Mesenchymal stem cell (in vitro differentiated cells and primary cell): ENCODE measurements around the gene RXFP1.
"Not testable (repeated sequence)": the region's sequence is repeated elsewhere in the genome, so short reads cannot be mapped to it uniquely, and the experiment has no call there.

Experiments used
- DNase-seq: peaks from one replicate; pipeline ENCODE4 v3.0.0-alpha.2; 2013
- H2AFZ ChIP-seq: one replicate; pipeline ENCODE4 v1.6.1; 2013; ENCODE audit warnings: low read depth, mild to moderate bottlenecking, control low read depth, inconsistent platforms, low read length, moderate library complexity
- H2AK5ac ChIP-seq: 2 replicates; pipeline ENCODE4 v1.6.1; 2013; ENCODE audit warnings: low read length, moderate library complexity, mild to moderate bottlenecking, inconsistent platforms; ENCODE audit not compliant: severe bottlenecking
- H2BK120ac ChIP-seq: one replicate; pipeline ENCODE4 v1.6.1; 2013; ENCODE audit warnings: low read depth, mild to moderate bottlenecking, inconsistent platforms, low read length, moderate library complexity
- H2BK12ac ChIP-seq, 2 experiments: one replicate each; pipeline ENCODE4 v1.6.1; 2013; ENCODE audit warnings: inconsistent platforms in 2 of 2, low read length in 2 of 2, mild to moderate bottlenecking in 2 of 2, moderate library complexity in 2 of 2, control low read depth in 1 of 2
- H2BK15ac ChIP-seq: one replicate; pipeline ENCODE4 v1.6.1; 2013; ENCODE audit warnings: mild to moderate bottlenecking, low read depth, inconsistent platforms; ENCODE audit not compliant: poor library complexity, severe bottlenecking
- H2BK5ac ChIP-seq: 2 replicates; pipeline ENCODE4 v1.6.1; 2013; ENCODE audit warnings: low read depth, mild to moderate bottlenecking, low read length, control low read depth, inconsistent platforms; ENCODE audit not compliant: poor library complexity, severe bottlenecking
- H3K14ac ChIP-seq, 2 experiments: one replicate each; pipeline ENCODE4 v1.6.1; 2013; ENCODE audit warnings: inconsistent platforms in 2 of 2, low read length in 2 of 2, control low read depth in 1 of 2, mild to moderate bottlenecking in 1 of 2, moderate library complexity in 1 of 2
- H3K18ac ChIP-seq, 2 experiments: one replicate each; pipeline ENCODE4 v1.6.1; 2013; ENCODE audit warnings: inconsistent platforms in 2 of 2, low read length in 2 of 2, control low read depth in 1 of 2, low read depth in 1 of 2, mild to moderate bottlenecking in 1 of 2
- H3K23ac ChIP-seq, 2 experiments: one replicate each; pipeline ENCODE4 v1.6.1; 2013; ENCODE audit warnings: inconsistent platforms in 2 of 2, low read length in 2 of 2, mild to moderate bottlenecking in 2 of 2, moderate library complexity in 2 of 2, control low read depth in 1 of 2
- H3K27ac ChIP-seq: 2 replicates; pipeline ENCODE4 v1.5.1; 2013; ENCODE audit warnings: mild to moderate bottlenecking, moderate library complexity, low read length, control low read depth, inconsistent platforms; ENCODE audit not compliant: poor library complexity, severe bottlenecking
- H3K27me3 ChIP-seq, 2 experiments: 2 replicates each; pipeline versions ENCODE4 v1.6.1 to v1.7.0; 2013; ENCODE audit warnings: low read length in 2 of 2, mild to moderate bottlenecking in 2 of 2, moderate library complexity in 2 of 2, control low read depth in 1 of 2, inconsistent platforms in 1 of 2; ENCODE audit not compliant: control insufficient read depth in 1 of 2, insufficient read depth in 1 of 2
- H3K36me3 ChIP-seq, 2 experiments: 2 replicates each; pipeline versions ENCODE4 v1.6.1 to v1.7.0; 2013; ENCODE audit warnings: low read length in 2 of 2, control low read depth in 1 of 2, inconsistent platforms in 1 of 2, low read depth in 1 of 2, mild to moderate bottlenecking in 1 of 2; ENCODE audit not compliant: insufficient read depth in 2 of 2, control insufficient read depth in 1 of 2
- H3K4ac ChIP-seq, 2 experiments: one replicate each; pipeline ENCODE4 v1.6.1; 2013; ENCODE audit warnings: inconsistent platforms in 2 of 2, low read length in 2 of 2, mild to moderate bottlenecking in 2 of 2, moderate library complexity in 2 of 2, control low read depth in 1 of 2, low read depth in 1 of 2
- H3K4me1 ChIP-seq: 2 replicates; pipeline ENCODE4 v1.6.1; 2013; ENCODE audit warnings: low read depth, low read length, control low read depth; ENCODE audit not compliant: control insufficient read depth, insufficient read depth
- H3K4me2 ChIP-seq: 2 replicates; pipeline ENCODE4 v1.6.1; 2013; ENCODE audit warnings: low read length, mild to moderate bottlenecking, inconsistent platforms; ENCODE audit not compliant: poor library complexity, severe bottlenecking
- H3K4me3 ChIP-seq, 2 experiments: 2 replicates each; pipeline versions ENCODE4 v1.5.1 to v1.7.0; 2013; ENCODE audit warnings: low read length in 2 of 2, mild to moderate bottlenecking in 2 of 2, control low read depth in 1 of 2, low read depth in 1 of 2; ENCODE audit not compliant: insufficient read depth in 1 of 2
- H3K79me1 ChIP-seq: replicated peaks from 2 replicates; pipeline ENCODE4 v1.6.1; 2013; ENCODE audit warnings: mild to moderate bottlenecking, control low read depth, low read length, inconsistent platforms; ENCODE audit not compliant: poor library complexity, severe bottlenecking
- H3K9ac ChIP-seq: 2 replicates; pipeline ENCODE4 v1.7.0; 2013; ENCODE audit warnings: mild to moderate bottlenecking, low read length, moderate library complexity
- H3K9me3 ChIP-seq: 2 replicates; pipeline ENCODE4 v1.7.0; 2013; ENCODE audit warnings: mild to moderate bottlenecking, low read length; ENCODE audit not compliant: control insufficient read depth
- H4K8ac ChIP-seq: one replicate; pipeline ENCODE4 v1.6.1; 2013; ENCODE audit warnings: inconsistent platforms, mild to moderate bottlenecking, low read length, moderate library complexity
- H4K91ac ChIP-seq: one replicate; pipeline ENCODE4 v1.6.1; 2013; ENCODE audit warnings: mild to moderate bottlenecking, low read length, inconsistent platforms
- WGBS: methylation state at CpG from one replicate; pipeline ENCODE4 v1.1.7; 2013; ENCODE audit warnings: mixed read lengths; 5-methylcytosine and 5-hydroxymethylcytosine counted together

The RXFP1 gene

GRCh38 chr4:158663707-158664625 is 142.3 kb downstream of the RXFP1 start:
- not testable (repeated sequence) for H4K91ac ChIP-seq, H3K27ac ChIP-seq, H3K18ac ChIP-seq, DNase-seq, H3K14ac ChIP-seq, H3K27me3 ChIP-seq, H2BK15ac ChIP-seq, H3K4me1 ChIP-seq, H3K9ac ChIP-seq, H2AK5ac ChIP-seq, H3K9me3 ChIP-seq, H3K4me2 ChIP-seq, H3K36me3 ChIP-seq, H2BK12ac ChIP-seq, H3K4ac ChIP-seq, H3K23ac ChIP-seq, H2AFZ ChIP-seq, H2BK5ac ChIP-seq, H3K79me1 ChIP-seq, H2BK120ac ChIP-seq, H3K4me3 ChIP-seq, H4K8ac ChIP-seq
- whole genome bisulfite sequencing, result 84% methylated on average over 8 of the region's 8 CpGs

DNA sequence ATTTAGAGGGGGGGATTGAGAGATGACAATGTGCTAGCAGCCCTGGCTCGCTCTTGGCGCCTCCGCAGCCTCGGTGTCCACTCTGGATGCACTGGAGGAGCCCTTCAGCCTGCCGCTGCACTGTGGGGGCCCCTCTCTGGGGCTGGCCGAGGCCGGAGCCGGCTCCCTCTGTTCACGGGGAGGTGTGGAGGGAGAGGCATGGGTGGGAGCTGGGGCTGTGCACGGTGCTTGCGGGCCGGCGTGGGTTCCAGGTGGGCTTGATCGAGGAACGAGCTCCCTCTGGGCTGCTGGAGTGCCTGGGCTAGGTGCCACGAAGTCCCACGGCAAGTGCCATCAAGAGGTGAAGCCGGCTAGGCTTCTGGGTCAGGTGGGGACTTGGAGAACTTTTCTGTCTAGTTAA is 143.1 kb downstream of the RXFP1 start:
- no peaks in the 10 kb centered on the region for H3K9me3 ChIP-seq
- H4K8ac ChIP-seq, result no peak overlapping the region
- H3K18ac ChIP-seq, result no peak overlapping the region
- no peak overlapping the region for H2AK5ac ChIP-seq
- no peak overlapping the region for H4K91ac ChIP-seq
- no peaks in the 10 kb centered on the region for H3K4me1 ChIP-seq
- no peak overlapping the region for H3K27ac ChIP-seq
- no peaks in the 10 kb centered on the region for H3K27me3 ChIP-seq
- no peak overlapping the region for H2BK5ac ChIP-seq
- 98% methylated on average over 16 of the region's 18 CpGs for WGBS
- no peak overlapping the region for H3K23ac ChIP-seq
- H2AFZ ChIP-seq, result no peak overlapping the region
- peaks cover 0 to 4% of the 10 kb centered on the region in 2 experiments for H3K36me3 ChIP-seq
- no peak overlapping the region for H3K4me2 ChIP-seq
- H2BK12ac ChIP-seq, result no peak overlapping the region
- H3K79me1 ChIP-seq, result peaks cover 4% of the 10 kb centered on the region
- no peak overlapping the region for H2BK120ac ChIP-seq
- H3K14ac ChIP-seq, result no peak overlapping the region
- no peak overlapping the region for H2BK15ac ChIP-seq
- no peak for DNase-seq
- H3K4me3 ChIP-seq, result no peak overlapping the region
- H3K9ac ChIP-seq, result no peak overlapping the region
- no peak overlapping the region for H3K4ac ChIP-seq

- no peak overlapping the region for H3K14ac ChIP-seq
- H4K91ac ChIP-seq, result no peak overlapping the region
- no peak overlapping the region for H2AK5ac ChIP-seq
- no peak overlapping the region for H3K4me3 ChIP-seq
- no peak overlapping the region for H3K9ac ChIP-seq
- 96% methylated on average over 2 of the region's 2 CpGs for WGBS
- H4K8ac ChIP-seq, result no peak overlapping the region
- peaks cover 0 to 4% of the 10 kb centered on the region in 2 experiments for H3K36me3 ChIP-seq
- H3K4me2 ChIP-seq, result no peak overlapping the region
- H3K4ac ChIP-seq, result no peak overlapping the region
- H2AFZ ChIP-seq, result no peak overlapping the region
- peaks cover 2% of the 10 kb centered on the region for H3K4me1 ChIP-seq
- peaks cover 4% of the 10 kb centered on the region for H3K79me1 ChIP-seq
- no peak overlapping the region for H2BK5ac ChIP-seq
- no peaks in the 10 kb centered on the region for H3K27me3 ChIP-seq
- no peak for DNase-seq
- H3K18ac ChIP-seq, result no peak overlapping the region
- no peak overlapping the region for H3K23ac ChIP-seq
- no peaks in the 10 kb centered on the region for H3K9me3 ChIP-seq
- H2BK120ac ChIP-seq, result no peak overlapping the region
- H3K27ac ChIP-seq, result no peak overlapping the region
- no peak overlapping the region for H2BK15ac ChIP-seq
- H2BK12ac ChIP-seq, result no peak overlapping the region
These were observed 145.2 kb downstream of the RXFP1 start for GRCh38 chr4:158666892-158667291.

DNA sequence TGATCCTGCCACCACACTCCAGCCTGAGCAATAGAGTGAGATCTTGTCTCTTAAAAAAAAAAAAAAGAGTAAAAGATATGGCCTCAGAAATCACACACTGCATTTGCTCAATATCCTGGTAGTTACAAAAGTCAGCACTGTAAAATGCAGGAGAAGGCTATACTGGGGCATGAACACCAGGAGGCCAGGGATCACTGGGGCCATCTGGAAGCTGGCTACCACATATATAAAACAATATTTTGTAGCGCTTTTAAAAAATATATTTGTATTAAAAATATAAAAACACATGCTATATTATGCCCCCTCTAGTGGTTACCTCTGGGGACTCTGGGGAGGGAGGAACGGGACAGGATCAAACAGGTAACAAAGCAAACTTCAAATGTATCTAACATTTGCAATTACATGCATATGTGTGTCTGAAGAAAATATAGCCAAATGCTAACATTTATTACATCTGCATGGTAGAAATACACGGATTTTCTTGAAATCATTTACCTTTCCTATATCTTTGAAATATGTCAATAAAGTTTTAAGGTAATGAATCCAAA is 146.0 kb downstream of the RXFP1 start:
- Histone ChIP-seq H3K79me1 (peaks cover 4% of the 10 kb centered on the region), H3K9ac (peak overlapping the region; percentile 31), H2AFZ (no peak overlapping the region), H3K4me3 (no peak overlapping the region), H3K23ac (no peak overlapping the region), H2BK15ac (no peak overlapping the region), H3K14ac (no peak overlapping the region), H3K36me3 (peaks cover 0 to 4% of the 10 kb centered on the region in 2 experiments), H2BK120ac (no peak overlapping the region), H3K27me3 (no peaks in the 10 kb centered on the region), H3K4ac (no peak overlapping the region), H3K4me2 (no peak overlapping the region), H4K8ac (no peak overlapping the region), H3K9me3 (no peaks in the 10 kb centered on the region), H4K91ac (no peak overlapping the region), H3K4me1 (peaks cover 2% of the 10 kb centered on the region), H2BK5ac (no peak overlapping the region), H2AK5ac (no peak overlapping the region), H3K27ac (no peak overlapping the region), H3K18ac (no peak overlapping the region), H2BK12ac (no peak overlapping the region)
- WGBS, result no CpG with 5 or more reads among the region's 3 CpGs
- DNase-seq, result peak; percentile 67
